GM23338 (cell line): Measurements from ENCODE around the gene KIF18A. TPM values are rescaled to one million over a fixed set of nuclear protein-coding genes. Genes with fewer than 3 reads are reported as not detected.

Experiments
- CREB1 ChIP-seq: fragments of 250-450 bp; sonication (Bioruptor Pico); IDR thresholded peaks from 2 replicates; pipeline ENCODE4 v1.5.0; 2020; ENCODE audit warnings: low read depth, mild to moderate bottlenecking, moderate library complexity
- CTCF ChIP-seq, 2 experiments: fragments of 200-600 bp in 1 of 2; sonication (generic) in 1 of 2; conservative IDR thresholded peaks; 2 replicates each; pipeline versions ENCODE4 v1.5.1 to v1.6.1; 2016 to 2017; ENCODE audit warnings: antibody characterized with exemption in 2 of 2, low read depth in 2 of 2, mild to moderate bottlenecking in 2 of 2, moderate library complexity in 1 of 2
- ETS1 ChIP-seq: IDR thresholded peaks from 2 replicates; pipeline ENCODE4 v1.6.1; 2016; ENCODE audit warnings: antibody characterized with exemption
- EZH2phosphoT487 ChIP-seq: fragments of 200-600 bp; sonication (generic); IDR thresholded peaks from one replicate; pipeline ENCODE4 v1.8.1; 2018; ENCODE audit warnings: antibody characterized with exemption; ENCODE audit not compliant: unreplicated experiment
- JUNB ChIP-seq: IDR thresholded peaks from one replicate; pipeline ENCODE4 v1.6.1; 2016; ENCODE audit warnings: antibody characterized with exemption; ENCODE audit not compliant: unreplicated experiment
- NANOG ChIP-seq: IDR thresholded peaks from 2 replicates; pipeline ENCODE4 v1.6.1; 2016; ENCODE audit warnings: antibody characterized with exemption, borderline replicate concordance
- POLR2AphosphoS5 ChIP-seq: IDR thresholded peaks from 2 replicates; pipeline ENCODE4 v1.6.1; 2016; ENCODE audit warnings: antibody characterized with exemption, low read depth
- ZNF114 ChIP-seq: fragments of 250-450 bp; sonication (Bioruptor Pico); IDR thresholded peaks from 2 replicates; pipeline ENCODE4 v1.5.0; 2020; ENCODE audit warnings: mild to moderate bottlenecking, moderate library complexity
- ZNF462 ChIP-seq: fragments of 250-450 bp; sonication (Bioruptor Pico); IDR thresholded peaks from 2 replicates; pipeline ENCODE4 v1.5.0; 2020; ENCODE audit warnings: mild to moderate bottlenecking, moderate library complexity
- polyA plus RNA-seq: library from polyadenylated mRNA; unstranded; fragments of >200 nt; fragmentation: Nextera tagmentation; extraction: Ambion mirVana; gene quantifications from 2 replicates; pipeline ENCODE4 v1.2.1, GENCODE V29; 2016
- total RNA-seq: library from RNA; depleted of rRNA; stranded (reverse); fragments of >200 nt; shearing (Covaris generic); gene quantifications from 2 replicates; pipeline ENCODE4 v1.2.3, GENCODE V29; 2014

Gene KIF18A
- total and polyA plus RNA-seq, 2 experiments from 2014 or later: 22.2 to 26.5 TPM

GRCh38 chr11:27977031-27977430 lies 130.9 kb downstream of the KIF18A start (continued):
- TF ChIP-seq ZNF462 (CRISPR knock-in tag) (no peak), NANOG (no peak), CTCF (conservative IDR thresholded peaks at IDR 0.05; ENCODE audit: low read depth in 2 of 2) (no peak), JUNB (no peak), CREB1 (CRISPR knock-in tag) (no peak), ETS1 (no peak), ZNF114 (CRISPR knock-in tag) (no peak), EZH2phosphoT487 (no peak), POLR2AphosphoS5 (no peak)
